COLO668 (cell line): ENCODE measurements around the gene RCVRN.
"Not testable (repeated sequence)": the region's sequence is repeated elsewhere in the genome, so short reads cannot be mapped to it uniquely, and the experiment has no call there.

Experiments used
- DNase-seq: peaks from one replicate; lab custom pipeline; 2025; ENCODE audit not compliant: unreplicated experiment; lab: John Stamatoyannopoulos, UW

Gene RCVRN

DNA sequence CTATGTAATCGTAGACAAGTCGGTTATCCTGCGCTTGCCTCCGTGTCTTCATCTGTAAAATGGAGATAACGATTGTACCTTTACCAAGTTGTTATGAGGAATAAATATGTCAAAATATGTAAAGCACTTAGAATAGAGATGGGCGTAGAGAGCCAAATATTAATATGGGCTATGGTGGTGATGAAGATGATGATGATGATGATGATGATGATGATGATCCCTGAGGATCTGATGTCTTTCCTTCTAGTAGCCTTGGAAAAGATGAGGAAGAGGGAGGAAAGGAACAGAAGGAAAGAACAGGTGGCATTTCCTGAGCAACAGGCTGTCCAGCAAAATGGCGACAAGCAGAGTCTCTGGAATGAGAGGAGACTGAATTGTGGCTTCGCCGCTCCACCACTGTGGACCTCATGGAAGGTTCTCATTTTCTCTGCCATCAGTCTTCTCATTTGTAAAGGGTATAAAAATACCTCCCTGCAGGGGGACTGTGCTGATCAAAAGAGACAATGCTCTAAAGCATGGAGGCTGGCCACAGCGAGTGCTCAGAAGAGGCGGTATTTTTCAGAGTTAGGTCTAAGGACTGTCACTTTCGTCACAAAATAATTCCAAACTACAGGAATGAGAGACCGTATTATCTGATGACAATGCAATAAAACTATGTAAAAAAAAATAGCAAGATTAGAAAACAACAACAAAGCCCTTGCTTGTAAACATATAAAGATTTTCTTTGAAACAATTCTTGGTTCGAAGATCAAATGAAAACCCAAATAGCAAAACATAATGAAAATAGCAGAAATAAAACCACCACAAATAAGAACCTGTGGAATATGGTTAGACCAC lies 17.2 kb upstream of the RCVRN start:
- DNase-seq: no peak

DNA sequence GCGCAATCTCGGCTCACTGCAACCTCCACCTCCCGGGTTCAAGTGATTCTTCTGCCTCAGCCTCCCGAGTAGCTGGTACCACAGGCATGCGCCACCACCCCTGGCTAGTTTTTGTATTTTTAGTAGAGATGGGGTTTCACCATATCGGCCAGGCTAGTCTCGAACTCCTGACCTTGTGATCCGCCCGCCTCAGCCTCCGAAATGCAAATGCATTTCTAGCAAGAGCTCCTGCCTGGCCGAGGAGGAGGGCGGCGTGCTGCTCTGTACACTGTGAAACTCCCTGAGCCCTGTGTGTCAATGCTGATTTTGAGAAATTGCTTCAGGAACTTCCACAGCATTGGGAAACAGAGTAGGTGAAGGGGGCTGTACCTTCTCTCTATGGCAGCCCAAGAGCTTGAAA lies 16.1 kb upstream of the RCVRN start:
- DNase-seq: not testable (repeated sequence)

DNA sequence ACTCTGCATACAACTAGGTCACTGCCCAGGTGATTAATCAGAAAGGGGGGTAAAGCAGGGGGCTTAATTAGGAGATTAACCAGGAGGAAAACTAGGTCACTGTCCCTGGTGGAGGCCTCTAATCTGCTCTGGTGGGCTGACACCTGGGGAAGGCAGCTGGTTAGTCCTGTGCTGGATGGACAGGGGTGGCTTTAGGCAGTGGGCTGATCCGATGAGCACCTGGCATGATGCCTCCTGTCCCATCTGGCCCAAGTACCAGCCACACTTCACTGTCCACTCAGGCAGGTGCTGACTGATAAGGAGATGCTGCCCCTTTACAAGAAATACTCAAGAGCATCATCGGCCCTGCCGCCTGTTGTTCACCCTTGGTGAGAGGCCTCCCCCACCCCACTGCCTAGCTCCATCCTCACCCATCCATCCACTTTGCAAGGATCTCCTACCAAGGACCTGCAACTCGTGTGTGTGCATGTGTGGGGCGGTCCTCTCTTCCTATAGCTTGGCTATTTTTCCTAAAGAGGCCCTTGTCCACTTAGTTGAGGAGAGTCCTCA lies 13.8 kb upstream of the RCVRN start:
- DNase-seq: no peak

DNA sequence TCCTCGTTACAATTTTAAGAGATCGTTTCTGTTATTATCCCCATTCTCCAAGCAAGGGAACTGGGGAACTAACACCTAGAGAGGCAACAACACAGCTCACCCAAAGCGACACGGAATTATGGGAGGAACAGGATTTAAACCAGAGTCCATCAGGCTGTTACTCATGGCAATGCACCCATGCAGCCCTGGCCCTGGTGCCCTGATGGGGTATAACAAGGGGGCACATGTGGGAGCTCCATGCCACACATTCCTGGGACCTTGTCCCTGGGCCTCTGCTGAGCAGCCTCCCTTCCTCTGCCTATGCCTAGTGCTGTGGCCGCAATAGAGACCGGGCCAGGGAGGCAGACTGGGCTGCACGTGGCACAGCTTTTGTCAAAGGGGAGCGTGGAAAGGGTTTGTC lies 13.3 kb upstream of the RCVRN start:
- DNase-seq: no peak

DNA sequence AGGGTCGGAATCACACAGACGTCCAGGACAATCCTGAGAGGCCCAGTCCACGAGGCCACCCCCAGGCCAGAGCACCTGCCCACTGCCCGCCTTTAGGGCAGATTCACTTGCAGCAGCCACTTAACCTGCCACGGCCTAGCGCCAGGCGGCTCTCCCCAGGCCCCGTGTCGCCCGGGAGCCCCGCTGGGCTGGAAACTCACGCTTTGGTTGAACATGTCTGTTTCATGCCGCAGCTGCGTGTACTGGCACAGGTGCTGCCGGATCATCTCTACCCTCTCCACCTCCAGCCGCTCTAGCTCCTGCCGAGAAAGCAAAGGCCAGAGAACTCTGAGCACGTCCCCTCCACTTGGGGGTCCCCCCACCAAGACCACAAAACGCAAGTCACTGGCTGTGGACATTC lies 12.7 kb upstream of the RCVRN start:
- DNase-seq: no peak

DNA sequence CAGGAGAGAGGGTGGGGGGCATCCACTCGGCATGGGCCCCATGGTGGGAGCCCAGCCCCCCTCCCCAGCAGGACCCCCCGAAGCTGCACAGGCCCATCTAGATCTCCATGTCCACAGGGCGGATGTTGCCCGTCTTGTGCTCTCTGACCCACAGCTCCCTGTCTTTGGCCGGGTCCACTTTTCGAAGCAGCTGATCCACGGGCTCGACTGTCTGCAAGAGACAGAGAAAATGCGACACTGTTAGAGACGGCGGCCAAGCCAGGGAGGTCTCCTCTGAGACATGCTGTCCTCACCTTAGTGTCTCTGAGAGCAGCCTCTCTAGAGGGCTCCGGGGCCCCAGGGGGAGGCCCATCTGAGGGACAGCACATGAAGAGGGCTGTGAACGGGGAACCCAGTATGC lies 12.1 kb upstream of the RCVRN start:
- DNase-seq: no peak

DNA sequence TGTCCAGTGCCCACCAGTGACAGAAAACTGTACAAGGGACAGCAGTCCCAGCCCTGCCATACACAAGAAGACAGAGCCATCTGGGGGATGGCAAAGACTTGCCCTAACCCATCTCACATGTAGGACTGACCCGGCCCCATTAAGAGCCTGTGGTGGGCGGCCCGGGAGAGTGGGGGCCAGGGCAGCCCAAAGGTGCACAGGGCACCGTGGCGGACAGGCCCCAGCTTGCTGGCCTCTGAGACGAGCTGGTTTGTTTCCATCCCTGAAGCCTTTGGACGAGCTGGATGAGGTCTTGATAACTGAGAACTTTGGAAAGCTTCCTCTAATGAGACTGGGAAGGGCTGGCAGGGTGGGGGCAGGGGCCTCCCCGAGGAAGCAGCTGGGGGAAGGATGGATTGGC lies 11.0 kb upstream of the RCVRN start:
- DNase-seq: no peak

DNA sequence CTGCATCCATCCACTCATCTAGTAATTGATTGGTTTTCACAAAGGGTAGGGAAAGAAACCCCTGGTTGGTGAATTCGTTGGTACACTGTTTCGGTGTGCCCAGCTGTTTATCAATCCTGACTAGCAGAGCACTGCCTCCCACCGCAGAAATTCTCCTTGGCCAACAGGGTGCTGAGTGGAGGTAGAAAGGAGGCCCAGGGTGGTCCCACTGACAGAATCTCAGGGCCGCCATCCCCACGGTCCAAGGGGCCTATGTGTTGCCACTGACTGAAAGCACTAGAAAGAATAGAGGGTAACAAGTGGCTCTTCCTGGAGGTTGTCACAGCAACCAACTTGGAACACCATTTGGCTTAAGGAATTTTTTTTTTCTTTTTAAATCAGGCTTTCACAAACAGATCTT lies 8.4 kb upstream of the RCVRN start:
- DNase-seq: no peak

DNA sequence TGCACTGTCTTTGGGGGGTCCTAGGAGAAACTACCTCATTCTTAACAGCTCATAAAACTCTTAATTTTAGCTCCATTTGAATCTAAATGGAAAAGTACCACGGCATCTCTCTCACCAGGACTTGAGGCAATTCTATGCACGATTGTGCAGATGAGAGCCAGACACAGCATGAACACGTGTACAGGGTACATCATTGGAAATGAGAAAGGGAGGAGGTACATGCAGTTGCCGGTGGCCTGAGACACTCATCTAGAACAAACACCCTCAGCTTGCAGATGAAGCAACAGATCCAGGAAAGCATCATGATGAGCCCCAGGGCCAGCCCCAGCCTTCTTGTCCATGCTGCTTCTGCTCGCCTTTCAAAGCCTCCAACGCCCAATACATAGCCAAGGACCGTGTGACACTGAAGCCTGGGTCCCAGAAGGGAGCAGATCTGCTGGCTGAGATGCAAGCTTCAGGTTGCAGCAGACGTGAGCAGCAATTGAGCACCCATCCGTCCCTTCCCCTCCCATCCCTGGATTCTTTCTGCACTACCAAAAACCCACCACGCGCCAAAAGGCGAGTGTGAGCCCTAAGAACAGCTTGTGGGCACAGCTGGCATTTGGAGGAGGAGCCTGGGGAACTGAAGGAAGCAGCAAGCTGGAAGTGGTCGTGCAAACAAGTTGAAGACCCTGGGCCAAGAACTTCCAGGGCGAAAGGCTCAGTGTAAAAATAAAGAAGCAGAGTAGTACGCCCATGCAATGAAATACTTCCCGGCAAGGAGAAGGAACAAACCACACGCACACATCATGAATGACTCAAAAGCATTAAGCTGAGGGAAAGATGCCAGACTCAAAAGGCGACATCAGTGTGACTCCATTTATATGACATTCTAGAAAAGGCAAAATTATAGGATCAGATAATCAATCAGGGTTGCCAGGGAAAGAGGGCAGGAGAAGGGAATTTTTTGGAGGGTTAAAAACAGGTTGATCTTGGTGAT lies 7.3 kb upstream of the RCVRN start:
- no peak for DNase-seq

DNA sequence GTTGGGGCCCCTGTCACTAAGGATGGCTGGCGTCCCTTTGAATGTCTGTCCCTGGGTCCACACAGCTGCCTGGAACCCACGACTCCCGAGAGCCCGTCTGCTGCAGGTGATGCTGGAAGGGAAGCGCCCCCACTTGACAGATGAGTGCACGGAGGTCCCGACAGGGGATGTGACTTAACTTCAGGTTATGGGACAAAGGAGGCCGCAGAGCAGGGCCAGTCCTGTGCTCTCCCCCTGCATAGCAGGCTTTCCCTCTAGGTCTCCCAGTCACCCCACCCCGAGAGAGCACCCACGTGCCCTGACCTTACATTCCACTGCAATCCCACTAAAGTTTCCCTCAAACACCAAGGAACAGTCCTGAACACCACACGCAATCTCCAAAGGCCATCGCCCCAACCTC lies 6.0 kb upstream of the RCVRN start:
- DNase-seq: no peak

DNA sequence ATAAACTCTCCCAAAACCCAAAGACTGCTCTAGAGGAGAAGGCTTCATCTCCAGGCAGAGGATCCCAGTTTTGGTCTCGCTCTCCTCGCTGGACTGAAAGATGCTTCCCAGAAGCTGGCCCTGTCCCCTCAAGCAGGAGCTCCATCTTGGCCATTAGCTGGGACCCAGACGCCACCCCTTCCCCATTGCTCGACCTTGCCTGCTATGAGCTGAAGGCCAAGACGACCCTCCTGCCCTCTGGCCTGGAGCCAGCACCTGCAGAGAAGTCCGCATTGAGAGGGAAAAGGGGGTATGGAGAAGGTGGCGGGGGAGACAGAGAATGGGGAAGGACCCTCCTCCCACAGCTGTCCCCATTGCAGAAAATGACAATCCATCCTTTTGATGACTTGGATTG lies 3.6 kb upstream of the RCVRN start:
- DNase-seq: no peak

DNA sequence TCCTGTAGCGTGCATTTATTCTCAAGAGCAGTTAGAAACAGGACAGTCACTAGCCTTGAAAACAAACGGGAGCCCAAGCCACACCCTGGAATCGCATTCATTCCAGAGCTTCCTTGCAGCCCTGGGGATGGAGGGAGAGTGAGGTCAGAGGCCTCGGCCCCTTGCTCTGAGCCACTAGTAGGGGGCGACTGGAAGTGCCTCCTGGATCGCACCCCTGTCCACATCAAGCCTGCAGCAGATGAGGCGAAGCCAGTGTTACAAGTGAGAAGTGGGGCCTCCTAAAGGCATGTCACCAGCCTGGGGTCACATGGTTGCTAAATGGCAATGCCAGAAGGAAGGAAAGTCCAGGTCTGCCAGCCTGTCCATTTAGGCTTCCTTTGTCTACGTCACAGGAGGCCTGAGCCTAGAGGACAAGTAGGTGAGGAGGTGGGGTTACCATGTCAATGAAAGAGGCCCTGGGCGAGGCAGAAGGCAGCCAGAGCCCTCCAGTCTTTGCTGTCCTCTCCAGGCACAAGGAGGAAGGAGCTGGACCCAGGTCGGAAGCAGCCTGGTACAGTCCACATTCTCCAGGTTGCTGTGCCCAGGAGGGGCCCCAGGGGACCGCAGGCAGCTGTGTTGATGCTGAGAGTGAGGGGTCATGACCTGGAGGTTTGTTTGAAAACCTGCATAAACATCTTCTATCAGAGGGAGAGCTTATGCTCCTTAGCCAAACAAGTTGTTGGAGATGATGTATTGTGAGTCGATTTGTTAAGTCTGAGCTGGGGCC lies 3.0 kb upstream of the RCVRN start:
- DNase-seq: no peak

DNA sequence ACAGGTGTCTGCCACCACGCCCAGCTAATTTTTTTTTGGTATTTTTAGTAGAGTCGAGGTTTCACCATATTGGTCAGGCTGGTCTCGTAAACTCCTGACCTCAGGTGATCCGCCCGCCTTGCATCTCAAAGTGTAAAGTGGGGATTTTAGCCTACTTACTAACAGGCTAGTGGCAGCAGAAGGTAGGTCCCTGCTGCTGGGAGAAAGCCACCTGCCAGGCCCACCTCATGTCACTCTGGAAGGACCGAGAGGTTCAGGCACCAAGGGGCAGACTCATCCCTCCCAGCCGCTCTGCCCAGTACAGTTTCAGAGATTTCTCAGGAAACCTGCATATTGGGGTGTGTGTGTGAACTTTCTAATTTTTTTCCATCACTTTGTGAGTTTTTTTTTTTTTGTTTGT lies 2.1 kb upstream of the RCVRN start:
- DNase-seq: no peak

DNA sequence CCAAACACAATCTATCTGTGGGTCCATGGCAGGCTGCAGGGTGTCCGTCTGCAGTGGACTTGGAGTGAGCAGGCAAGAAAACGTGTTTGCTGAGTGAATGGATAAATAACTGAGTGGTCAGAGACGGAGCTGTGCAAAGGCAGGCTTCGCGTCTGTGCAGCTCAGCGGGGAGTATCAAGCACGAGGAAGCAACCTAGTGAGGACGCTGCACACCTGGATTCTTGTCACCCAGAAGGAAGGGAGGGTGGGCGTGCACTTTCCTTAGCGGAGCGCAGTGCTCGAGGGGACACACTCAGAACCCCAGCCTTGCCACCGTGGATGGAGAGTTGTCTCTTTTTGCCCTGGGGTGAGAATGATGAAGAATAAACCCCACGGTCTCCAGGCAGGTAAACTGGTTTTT lies 1.5 kb upstream of the RCVRN start:
- DNase-seq: no peak

DNA sequence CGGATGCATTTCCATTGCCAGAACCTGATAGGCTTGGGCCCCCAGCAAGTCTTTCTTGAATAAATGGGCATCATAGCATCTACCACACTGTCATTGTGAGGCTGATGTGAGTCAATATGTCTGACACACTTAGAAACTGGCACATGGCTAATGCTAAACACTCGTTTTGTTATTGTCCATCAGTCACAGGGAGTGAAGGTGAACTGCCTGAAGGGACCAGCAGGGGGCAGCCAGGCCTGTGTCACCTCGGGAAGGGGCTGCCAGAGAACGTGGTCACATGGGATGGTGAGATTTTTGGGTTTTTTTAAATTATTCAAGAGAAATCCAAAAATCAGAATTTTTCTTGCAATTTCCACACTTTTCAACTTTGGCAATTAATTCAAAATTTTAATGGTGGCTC lies 831 bp upstream of the RCVRN start:
- DNase-seq: no peak

DNA sequence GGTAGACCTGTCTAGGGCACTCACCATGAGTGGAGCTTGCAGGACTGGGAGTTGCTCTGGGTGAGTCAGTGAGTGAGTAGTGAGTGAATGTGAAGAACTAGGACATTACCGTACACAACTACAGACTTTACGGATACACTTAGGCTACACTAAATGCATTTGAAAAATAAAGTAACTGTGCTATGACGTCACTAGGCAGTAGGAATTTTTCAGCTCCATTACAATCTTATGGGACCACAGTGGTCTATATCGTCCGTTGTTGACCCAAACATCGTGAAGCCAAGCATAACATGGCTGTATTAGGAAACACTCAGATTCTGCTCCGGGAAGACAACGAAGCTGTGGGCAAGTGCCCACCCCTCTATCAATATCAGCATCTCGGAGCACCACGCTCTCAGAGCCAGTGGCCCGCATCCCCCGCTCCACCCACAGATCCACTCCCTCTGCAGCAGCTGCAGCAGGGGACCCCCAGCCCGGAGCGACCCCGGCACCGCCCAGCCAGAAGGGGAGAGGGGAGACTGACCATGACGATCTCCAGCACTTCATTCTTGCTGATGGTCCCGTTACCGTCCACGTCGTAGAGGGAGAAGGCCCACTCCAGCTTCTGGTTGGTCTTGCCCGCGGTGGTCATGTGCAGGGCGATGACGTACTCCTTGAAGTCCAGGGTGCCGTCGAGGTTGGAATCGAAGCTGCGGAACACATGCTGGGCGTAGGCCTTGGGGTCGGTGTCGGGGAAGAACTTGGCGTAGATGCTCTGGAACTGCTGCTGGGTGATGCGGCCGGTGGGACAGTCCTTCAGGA lies 594 bp downstream of the RCVRN start:
- DNase-seq: no peak

DNA sequence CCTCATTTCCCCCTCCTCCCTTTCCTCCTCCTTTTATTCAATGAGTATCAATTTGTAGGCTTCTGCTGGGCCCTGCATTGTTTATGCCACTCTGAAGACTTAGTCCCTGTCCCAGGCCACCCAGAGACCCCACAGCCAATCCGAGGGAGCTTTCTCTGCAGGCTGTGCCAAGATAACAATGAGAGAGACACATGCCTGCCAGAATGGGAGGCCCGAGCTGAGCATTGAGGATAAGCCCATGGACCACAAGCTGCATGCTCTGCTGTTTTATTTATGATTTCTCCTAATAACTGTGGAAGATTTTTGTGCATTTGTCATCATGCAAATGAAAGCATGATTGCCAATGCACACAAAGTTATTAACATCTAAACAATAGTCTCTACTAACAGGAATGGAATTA lies 3.0 kb downstream of the RCVRN start:
- DNase-seq: no peak

DNA sequence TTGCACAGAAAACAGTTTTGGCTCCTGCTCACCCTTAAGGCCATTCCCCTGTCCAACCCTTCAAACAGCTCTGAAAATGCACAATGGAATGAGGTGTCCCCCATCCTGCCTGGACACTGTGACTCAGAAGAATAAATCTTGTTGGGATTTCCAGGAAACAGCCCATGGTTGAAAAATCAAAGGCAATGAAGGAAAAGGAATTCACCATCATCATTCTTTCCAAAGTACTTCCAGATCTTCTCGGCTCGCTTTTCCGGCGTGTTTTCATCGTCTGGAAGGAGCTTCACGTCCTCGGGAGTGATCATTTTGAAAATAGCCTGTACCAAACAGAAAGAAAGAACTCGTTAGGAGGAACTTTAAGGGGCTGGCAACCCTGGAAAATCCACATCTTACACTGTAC lies 4.3 kb downstream of the RCVRN start:
- DNase-seq: no peak

DNA sequence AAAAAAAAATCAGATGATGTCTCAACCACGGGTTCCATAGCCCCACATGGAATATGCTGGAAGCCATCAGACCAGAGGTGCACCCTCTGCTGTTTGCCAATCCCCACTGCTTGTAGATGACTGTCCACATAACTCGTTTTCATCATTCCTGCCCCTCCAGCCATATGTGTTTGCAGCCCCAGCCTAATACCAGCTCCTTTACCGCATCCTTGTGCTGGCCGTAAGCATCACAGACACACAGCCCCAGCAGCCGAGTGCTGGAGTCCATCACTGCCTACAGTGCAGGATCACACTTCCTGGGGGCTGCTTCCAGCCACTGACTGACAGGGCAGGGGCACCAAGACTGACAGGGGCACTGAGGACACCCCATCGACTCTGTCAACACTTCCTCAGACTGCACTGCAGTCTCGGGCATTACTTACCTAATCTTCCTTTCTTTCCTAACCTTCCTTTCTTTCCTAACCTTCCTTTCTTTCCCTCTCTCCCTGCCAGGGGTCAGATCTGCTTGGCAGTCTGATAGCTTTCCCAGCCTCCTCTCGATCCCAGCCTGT lies 5.0 kb downstream of the RCVRN start:
- DNase-seq: no peak
